Measurements from ENCODE around the gene PLXNB1. TPM values are rescaled to one million over a fixed set of nuclear protein-coding genes. Genes with fewer than 3 reads are reported as not detected.

The PLXNB1 gene
- total RNA-seq, 1 experiment from 2014 or later, result 35.6 TPM

- RAD21 ChIA-PET (ENCODE audit: low non-redundant PET in 1 of 2, low total read pairs in 2 of 2, uncharacterized antibody in 2 of 2, unreplicated experiment in 2 of 2), result no interaction called here
- Histone ChIP-seq H3K4me2 (ENCODE audit: low read length) (no peak overlapping the region), H3K79me2 (ENCODE audit: insufficient read depth, low read length) (no peaks in the 10 kb centered on the region), H3K9ac (ENCODE audit: low read length) (no peak overlapping the region), H2AFZ (ENCODE audit: low read depth, low read length, poor library complexity, severe bottlenecking) (no peak overlapping the region), H3K27ac (ENCODE audit: low read depth, low read length) (no peak overlapping the region), H4K20me1 (ENCODE audit: insufficient read depth) (no peaks in the 10 kb centered on the region), H3K9me3 (ENCODE audit: control insufficient read depth in 1 of 2, insufficient read depth in 1 of 2, low read depth in 1 of 2, low read length in 2 of 2) (no peaks in the 10 kb centered on the region), H3K36me3 (ENCODE audit: control insufficient read depth in 1 of 2, insufficient read depth in 2 of 2, low read length in 2 of 2) (no peaks in the 10 kb centered on the region), H3K4me1 (ENCODE audit: control insufficient read depth in 1 of 2, insufficient read depth in 2 of 2, low read length in 2 of 2) (peaks cover under 1 to 2% of the 10 kb centered on the region in 2 experiments; a peak in 3 of 4 replicates), H3K27me3 (ENCODE audit: insufficient read depth, low read length) (no peaks in the 10 kb centered on the region), H3K4me3 (replicated peaks in 1 of 2; ENCODE audit: low read depth in 1 of 2, low read length in 2 of 2) (no peak overlapping the region), H3K9me2 (ENCODE audit: insufficient read depth) (no peaks in the 10 kb centered on the region)
- POLR2A ChIA-PET, result no interaction called here
- BruUV-seq (replicated peaks), result no TSS peak
- no peak for ATAC-seq
- no peak for DNase-seq (ENCODE audit: low read depth, low spot score)
- TF ChIP-seq JUND (IDR thresholded peaks at IDR 0.05) (no peak), EGR1 (IDR thresholded peaks at IDR 0.05; ENCODE audit: low read depth) (no peak), POLR2AphosphoS5 (IDR thresholded peaks at IDR 0.05; ENCODE audit: low read depth, low read length) (no peak), ZFX (IDR thresholded peaks at IDR 0.05) (no peak), CTCF (IDR thresholded peaks at IDR 0.05 in 2 of 3, conservative IDR thresholded peaks at IDR 0.05 in 1 of 3; ENCODE audit: borderline replicate concordance in 1 of 3, insufficient read depth in 1 of 3, low read depth in 2 of 3, low read length in 2 of 3) (no peak), SIN3A (IDR thresholded peaks at IDR 0.05; ENCODE audit: low read depth) (no peak), TCF7L2 (IDR thresholded peaks at IDR 0.05; ENCODE audit: borderline replicate concordance, extremely low read depth, insufficient read depth, insufficient read length) (no peak), CBX3 (IDR thresholded peaks at IDR 0.05; ENCODE audit: low read depth) (no peak), SRF (IDR thresholded peaks at IDR 0.05; ENCODE audit: low read depth) (no peak)
- intact Hi-C loops (cut with micrococcal nuclease), result no loop called here
- CTCF ChIA-PET, result no interaction called here
These were observed 57.5 kb downstream of the PLXNB1 start for GRCh38 chr3:48372377-48372770.
